Gastroesophageal sphincter (tissue), 4 donors: Measurements from ENCODE around the gene FAM3A. TPM values are rescaled to one million over a fixed set of nuclear protein-coding genes. Genes with fewer than 3 reads are reported as not detected.

Experiments used
- ATAC-seq: fragments of 150-250 bp; one replicate; pipeline ENCODE4 v1.9.1; 2016; ENCODE audit warnings: mild to moderate bottlenecking, moderate library complexity
- H3K27ac ChIP-seq, 4 donors: fragments of 200-600 bp; sonication (generic) in 3 of 4; 1 replicate in 3 of 4; 2 replicates in 1 of 4; pipeline ENCODE4 v1.5.1; 2016 to 2019
- H3K27me3 ChIP-seq: fragments of 200-600 bp; sonication (generic); one replicate; pipeline ENCODE4 v1.5.1; 2019
- H3K36me3 ChIP-seq, 2 donors: fragments of 200-600 bp; sonication (generic); one replicate each; pipeline ENCODE4 v1.5.1; 2019; ENCODE audit warnings: control low read depth in 1 of 2
- H3K4me1 ChIP-seq, 3 donors: fragments of 200-600 bp; sonication (generic); 1 replicate in 2 of 3; 2 replicates in 1 of 3; pipeline ENCODE4 v1.5.1; 2016 to 2019; ENCODE audit warnings: control low read depth in 2 of 3
- H3K4me3 ChIP-seq, 2 donors: fragments of 200-600 bp; sonication (generic); one replicate each; pipeline ENCODE4 v1.5.1; 2019; ENCODE audit warnings: mild to moderate bottlenecking in 1 of 2, moderate library complexity in 1 of 2
- H3K9me3 ChIP-seq, 3 donors: fragments of 200-600 bp; sonication (generic); one replicate each; pipeline ENCODE4 v1.5.1; 2017 to 2019; ENCODE audit warnings: control low read depth in 2 of 3
- EP300 ChIP-seq: sonication (generic); formaldehyde crosslinking; IDR thresholded peaks from one replicate; pipeline ENCODE4 v1.6.1; 2017; ENCODE audit warnings: antibody characterized with exemption, mild to moderate bottlenecking
- POLR2A ChIP-seq, 2 donors: fragments of 450-650 bp; IDR thresholded peaks; one replicate each; pipeline ENCODE4 v1.6.1; 2017; ENCODE audit warnings: antibody characterized with exemption in 2 of 2, mild to moderate bottlenecking in 2 of 2, moderate library complexity in 1 of 2
- POLR2AphosphoS5 ChIP-seq: sonication (generic); formaldehyde crosslinking; IDR thresholded peaks from one replicate; pipeline ENCODE4 v1.6.1; 2017; ENCODE audit warnings: antibody characterized with exemption
- WGBS, 2 donors: methylation state at CpG; one replicate each; pipeline ENCODE4 v1.1.5; 2018; ENCODE audit warnings: low coverage in 1 of 2; 5-methylcytosine and 5-hydroxymethylcytosine counted together
- total RNA-seq, 4 donors: library from RNA; depleted of rRNA; stranded (reverse); fragments of >200 nt; gene quantifications; one replicate each; pipeline ENCODE4 v1.1.0, GENCODE V29; 2016
- TF ChIP-seq, protein P1 (sequence below), 4 experiments: fragments of 200-600 bp in 2 of 4; fragments of 450-650 bp in 2 of 4; sonication (generic) in 1 of 4; IDR thresholded peaks; one replicate each; pipeline ENCODE4 v1.5.1; 2017 to 2019; ENCODE audit warnings: antibody characterized with exemption in 4 of 4, mild to moderate bottlenecking in 2 of 4, moderate library complexity in 2 of 4

The FAM3A gene
- total RNA-seq, 4 donors from 2014 or later = 36.6 to 44.4 (median 40.5) TPM

- ATAC-seq = no peak
- 40% methylated on average over 1 of the region's 9 CpGs; no CpG with 5 or more reads in 1 of the 2 donors for WGBS, 2 donors
- Histone ChIP-seq H3K27me3 (no peaks in the 10 kb centered on the region), H3K4me3 (no peak overlapping the region), H3K27ac (no peak overlapping the region), H3K9me3 (no peaks in the 10 kb centered on the region), H3K36me3 (peaks cover 0 to 93% of the 10 kb centered on the region in 2 donors), H3K4me1 (no peaks in the 10 kb centered on the region)
- TF ChIP-seq EP300 (no peak), POLR2AphosphoS5 (no peak), POLR2A (IDR thresholded peaks at IDR 0.05) (no peak)
- TF ChIP-seq, protein P1, sequence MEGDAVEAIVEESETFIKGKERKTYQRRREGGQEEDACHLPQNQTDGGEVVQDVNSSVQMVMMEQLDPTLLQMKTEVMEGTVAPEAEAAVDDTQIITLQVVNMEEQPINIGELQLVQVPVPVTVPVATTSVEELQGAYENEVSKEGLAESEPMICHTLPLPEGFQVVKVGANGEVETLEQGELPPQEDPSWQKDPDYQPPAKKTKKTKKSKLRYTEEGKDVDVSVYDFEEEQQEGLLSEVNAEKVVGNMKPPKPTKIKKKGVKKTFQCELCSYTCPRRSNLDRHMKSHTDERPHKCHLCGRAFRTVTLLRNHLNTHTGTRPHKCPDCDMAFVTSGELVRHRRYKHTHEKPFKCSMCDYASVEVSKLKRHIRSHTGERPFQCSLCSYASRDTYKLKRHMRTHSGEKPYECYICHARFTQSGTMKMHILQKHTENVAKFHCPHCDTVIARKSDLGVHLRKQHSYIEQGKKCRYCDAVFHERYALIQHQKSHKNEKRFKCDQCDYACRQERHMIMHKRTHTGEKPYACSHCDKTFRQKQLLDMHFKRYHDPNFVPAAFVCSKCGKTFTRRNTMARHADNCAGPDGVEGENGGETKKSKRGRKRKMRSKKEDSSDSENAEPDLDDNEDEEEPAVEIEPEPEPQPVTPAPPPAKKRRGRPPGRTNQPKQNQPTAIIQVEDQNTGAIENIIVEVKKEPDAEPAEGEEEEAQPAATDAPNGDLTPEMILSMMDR (IDR thresholded peaks at IDR 0.05) = no peak
These were observed 46.9 kb downstream of the FAM3A start for GRCh38 chrX:154469114-154469513.

DNA sequence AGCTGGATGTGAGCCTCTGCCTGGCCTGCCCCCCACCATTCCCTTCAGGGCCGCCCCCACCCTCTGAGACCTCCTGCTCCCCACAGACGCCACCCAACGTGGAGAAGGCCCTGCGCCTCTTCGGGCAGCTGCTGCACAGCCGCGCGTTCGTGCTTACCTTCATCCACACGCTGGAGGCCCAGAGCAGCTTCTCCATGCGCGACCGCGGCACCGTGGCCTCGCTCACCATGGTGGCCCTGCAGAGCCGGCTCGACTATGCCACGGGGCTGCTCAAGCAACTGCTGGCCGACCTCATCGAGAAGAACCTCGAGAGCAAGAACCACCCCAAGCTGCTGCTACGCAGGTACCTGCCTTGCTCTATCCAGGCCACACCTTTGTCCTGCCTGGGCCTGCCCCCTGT lies 47.8 kb downstream of the FAM3A start:
- Histone ChIP-seq H3K27me3 (no peaks in the 10 kb centered on the region), H3K27ac (no peak overlapping the region), H3K9me3 (no peaks in the 10 kb centered on the region), H3K4me1 (no peaks in the 10 kb centered on the region), H3K36me3 (peaks cover 0 to 100% of the 10 kb centered on the region in 2 donors), H3K4me3 (no peak overlapping the region)
- TF ChIP-seq POLR2A (IDR thresholded peaks at IDR 0.05) (no peak), POLR2AphosphoS5 (no peak), EP300 (no peak)
- TF ChIP-seq, protein P1 (IDR thresholded peaks at IDR 0.05) = no peak
- no peak for ATAC-seq
- WGBS, 2 donors = 97% methylated on average over 12 of the region's 23 CpGs; no CpG with 5 or more reads in 1 of the 2 donors

DNA sequence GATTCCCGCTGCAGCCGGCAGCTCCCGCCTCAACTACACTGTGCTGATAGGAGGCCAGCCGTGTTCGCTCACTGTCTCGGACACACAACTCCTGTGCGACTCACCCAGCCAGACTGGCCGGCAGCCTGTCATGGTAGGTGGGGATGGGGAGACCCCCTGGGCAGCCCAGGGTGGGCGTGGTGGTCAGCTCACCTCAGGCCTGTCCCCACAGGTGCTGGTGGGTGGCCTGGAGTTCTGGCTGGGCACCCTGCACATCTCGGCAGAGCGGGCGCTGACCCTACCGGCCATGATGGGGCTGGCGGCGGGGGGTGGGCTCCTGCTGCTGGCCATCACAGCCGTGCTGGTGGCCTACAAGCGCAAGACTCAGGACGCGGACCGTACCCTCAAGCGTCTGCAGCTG lies 48.5 kb downstream of the FAM3A start:
- Histone ChIP-seq H3K27me3 (no peaks in the 10 kb centered on the region), H3K4me1 (no peaks in the 10 kb centered on the region), H3K4me3 (no peak overlapping the region), H3K9me3 (no peaks in the 10 kb centered on the region), H3K36me3 (peaks cover 0 to 97% of the 10 kb centered on the region in 2 donors), H3K27ac (no peak overlapping the region)
- TF ChIP-seq EP300 (no peak), POLR2A (IDR thresholded peaks at IDR 0.05) (no peak), POLR2AphosphoS5 (no peak)
- TF ChIP-seq, protein P1 (IDR thresholded peaks at IDR 0.05) = no peak
- WGBS, 2 donors = no CpG with 5 or more reads among the region's 21 CpGs
- ATAC-seq = no peak

DNA sequence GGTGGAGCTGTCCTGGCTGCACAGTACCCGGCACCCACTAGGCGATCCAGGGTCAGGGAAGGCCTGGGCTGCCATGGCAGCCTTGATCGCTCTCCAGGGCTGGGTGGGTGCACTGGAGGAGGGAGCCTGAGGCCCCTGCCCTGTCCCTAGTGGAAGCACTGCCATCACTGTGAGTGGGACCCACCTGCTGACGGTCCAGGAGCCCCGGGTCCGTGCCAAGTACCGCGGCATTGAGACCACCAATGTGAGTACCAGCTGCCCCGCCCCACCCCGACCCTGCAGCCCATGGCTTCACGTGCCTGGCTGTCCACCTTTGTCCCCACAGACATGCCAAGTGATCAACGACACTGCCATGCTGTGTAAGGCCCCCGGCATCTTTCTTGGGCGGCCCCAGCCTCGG lies 49.1 kb downstream of the FAM3A start:
- Histone ChIP-seq H3K27me3 (no peaks in the 10 kb centered on the region), H3K4me1 (no peaks in the 10 kb centered on the region), H3K36me3 (peaks cover 0 to 97% of the 10 kb centered on the region in 2 donors), H3K27ac (no peak overlapping the region), H3K9me3 (no peaks in the 10 kb centered on the region), H3K4me3 (no peak overlapping the region)
- no peak for ATAC-seq
- no CpG with 5 or more reads among the region's 15 CpGs for WGBS, 2 donors
- no peak for TF ChIP-seq POLR2A (IDR thresholded peaks at IDR 0.05)
- TF ChIP-seq, protein P1 (IDR thresholded peaks at IDR 0.05) = no peak
- no peak for TF ChIP-seq POLR2AphosphoS5
- no peak for TF ChIP-seq EP300

DNA sequence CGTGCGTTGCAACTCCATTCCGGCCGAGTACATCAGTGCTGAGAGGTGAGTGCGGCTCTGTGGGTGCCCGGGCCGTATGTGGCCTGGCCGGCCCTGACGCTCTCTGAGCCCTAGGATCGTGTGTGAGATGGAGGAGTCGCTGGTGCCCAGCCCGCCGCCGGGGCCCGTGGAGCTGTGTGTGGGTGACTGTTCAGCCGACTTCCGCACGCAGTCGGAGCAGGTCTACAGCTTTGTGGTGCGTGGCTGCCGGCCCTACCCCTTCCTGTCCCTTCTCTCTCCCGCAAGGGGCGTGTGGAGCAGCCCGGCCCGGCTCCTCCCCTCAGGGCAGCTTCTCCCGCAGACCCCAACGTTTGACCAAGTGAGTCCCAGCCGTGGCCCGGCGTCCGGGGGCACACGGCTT lies 50.0 kb downstream of the FAM3A start:
- no peak overlapping the region for H3K27ac ChIP-seq
- H3K4me1 ChIP-seq = no peaks in the 10 kb centered on the region
- TF ChIP-seq, protein P1 (IDR thresholded peaks at IDR 0.05) = no peak
- TF ChIP-seq EP300 (no peak), POLR2A (IDR thresholded peaks at IDR 0.05) (no peak), POLR2AphosphoS5 (no peak)
- no peak for ATAC-seq
- no peaks in the 10 kb centered on the region for H3K9me3 ChIP-seq
- peaks cover 0 to 96% of the 10 kb centered on the region in 2 donors for H3K36me3 ChIP-seq
- WGBS, 2 donors = no CpG with 5 or more reads among the region's 32 CpGs
- H3K27me3 ChIP-seq = no peaks in the 10 kb centered on the region
- H3K4me3 ChIP-seq = no peak overlapping the region
